Measurements from ENCODE around the gene TMEM182.

Gene TMEM182

DNA sequence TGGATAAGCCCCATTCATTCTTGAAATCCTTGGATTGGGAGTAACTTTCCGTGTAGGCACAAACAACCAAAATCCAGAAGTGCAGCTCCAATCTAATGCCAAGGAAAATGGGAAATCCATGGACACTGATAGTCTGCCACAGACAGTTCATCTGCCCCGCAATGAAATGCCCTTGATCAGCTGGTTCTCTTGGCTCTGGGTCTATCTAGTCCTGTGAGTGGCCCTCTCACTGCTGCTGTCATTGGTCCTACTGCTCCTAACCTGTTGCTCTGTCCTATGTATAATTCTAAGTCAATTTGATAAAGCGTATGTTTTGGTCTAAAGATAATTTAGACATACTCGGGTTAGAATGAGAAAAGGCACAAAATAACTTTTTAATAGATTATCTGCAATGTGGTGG, 13.7 kb upstream of the TMEM182 start:
- Histone ChIP-seq H3K4me1 (ENCODE audit: control insufficient read depth, insufficient read depth, low read length) (no peaks in the 10 kb centered on the region), H3K27ac (ENCODE audit: low read depth, low read length) (no peak overlapping the region), H3K9ac (ENCODE audit: low read length) (no peak overlapping the region), H3K27me3 (ENCODE audit: control insufficient read depth, insufficient read depth, low read length) (no peaks in the 10 kb centered on the region), H3K4me3 (ENCODE audit: low read length) (no peak overlapping the region), H3K36me3 (ENCODE audit: control insufficient read depth, insufficient read depth, low read length) (no peaks in the 10 kb centered on the region)

DNA sequence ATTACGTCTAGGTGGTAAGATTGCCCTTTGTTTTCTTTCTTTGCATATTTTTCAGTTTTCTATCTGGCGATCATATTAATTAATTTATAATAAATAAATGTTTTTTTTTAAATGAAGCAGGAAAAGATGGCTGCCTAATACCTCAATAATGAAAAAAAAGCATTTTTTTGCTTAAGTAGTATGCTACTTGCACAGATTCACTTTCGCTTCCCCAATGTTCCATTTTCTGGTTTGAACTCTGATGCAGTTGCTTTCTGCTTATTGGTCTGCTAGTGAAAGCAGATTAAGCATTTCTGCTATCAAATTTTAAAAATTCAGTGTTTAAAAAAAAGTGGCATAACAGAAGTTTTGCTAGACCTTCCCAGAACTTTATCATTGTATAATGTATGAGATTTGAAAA, 11.9 kb upstream of the TMEM182 start:
- H3K27ac ChIP-seq (ENCODE audit: low read depth, low read length): no peak overlapping the region
- H3K4me3 ChIP-seq (ENCODE audit: low read length): no peak overlapping the region
- no peaks in the 10 kb centered on the region for H3K27me3 ChIP-seq (ENCODE audit: control insufficient read depth, insufficient read depth, low read length)
- H3K4me1 ChIP-seq (ENCODE audit: control insufficient read depth, insufficient read depth, low read length): no peaks in the 10 kb centered on the region
- no peaks in the 10 kb centered on the region for H3K36me3 ChIP-seq (ENCODE audit: control insufficient read depth, insufficient read depth, low read length)
- H3K9ac ChIP-seq (ENCODE audit: low read length): no peak overlapping the region

DNA sequence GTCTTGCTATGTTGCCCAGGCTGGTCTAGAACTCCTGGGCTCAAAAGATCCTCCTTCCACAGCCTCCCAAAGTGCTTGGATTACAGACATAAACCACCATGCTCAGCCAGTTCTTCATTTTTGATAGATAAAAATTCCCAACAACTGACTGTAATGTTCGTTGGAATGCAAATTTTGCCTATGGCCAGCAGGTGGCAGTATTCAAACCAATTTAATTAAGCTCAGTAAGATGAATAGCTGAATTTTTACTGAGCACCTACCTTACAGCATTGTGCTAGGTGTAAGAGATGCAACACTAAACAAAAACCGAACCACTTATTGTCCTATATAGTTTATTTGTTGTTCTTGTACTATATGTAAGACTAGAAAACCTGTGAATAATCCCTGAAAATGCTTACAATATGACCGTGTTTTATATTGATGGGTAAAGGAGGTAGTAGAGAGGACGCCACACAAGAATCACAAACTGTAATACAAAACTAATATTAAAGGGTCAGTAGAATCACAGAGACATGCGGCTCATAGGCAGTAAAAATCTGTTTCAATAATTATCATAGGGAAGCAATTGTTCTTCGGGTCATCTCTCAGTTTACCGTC, 8.2 kb upstream of the TMEM182 start:
- no peak overlapping the region for H3K9ac ChIP-seq (ENCODE audit: low read length)
- H3K27me3 ChIP-seq (ENCODE audit: control insufficient read depth, insufficient read depth, low read length): no peaks in the 10 kb centered on the region
- H3K4me1 ChIP-seq (ENCODE audit: control insufficient read depth, insufficient read depth, low read length): no peaks in the 10 kb centered on the region
- H3K36me3 ChIP-seq (ENCODE audit: control insufficient read depth, insufficient read depth, low read length): no peaks in the 10 kb centered on the region
- H3K27ac ChIP-seq (ENCODE audit: low read depth, low read length): no peak overlapping the region
- no peak overlapping the region for H3K4me3 ChIP-seq (ENCODE audit: low read length)

DNA sequence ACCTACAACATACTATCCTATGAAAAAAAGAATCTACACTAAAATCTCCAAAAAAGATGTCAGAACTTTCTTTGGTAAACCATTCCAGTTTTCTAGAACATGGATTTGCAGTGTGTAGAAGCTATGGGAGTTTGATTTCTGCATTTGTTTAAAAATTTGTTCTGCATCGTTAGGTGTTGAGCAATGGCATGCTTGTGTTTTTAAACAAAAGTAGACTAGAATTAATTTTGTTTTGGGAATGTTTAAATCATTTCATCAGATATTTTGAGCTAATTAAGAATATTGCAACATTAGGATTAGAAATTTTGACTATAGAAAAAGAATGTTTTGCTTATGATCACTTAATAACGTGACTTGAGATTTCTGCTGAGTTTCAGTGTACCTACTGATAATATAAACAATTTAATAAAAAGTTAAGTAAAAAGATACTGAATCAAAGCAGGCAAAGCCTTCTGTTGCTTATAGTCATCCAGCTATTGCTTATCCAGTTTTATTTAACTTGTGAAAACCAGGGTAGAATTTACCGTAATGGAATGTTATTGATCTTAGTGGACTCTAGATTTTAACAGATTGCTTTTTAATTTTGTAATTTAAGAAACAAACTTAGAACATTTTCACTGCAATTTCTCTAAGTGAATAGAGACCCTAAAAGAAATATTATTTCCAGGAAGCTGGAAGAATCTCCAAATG, 7.2 kb upstream of the TMEM182 start:
- Histone ChIP-seq H3K9ac (ENCODE audit: low read length) (no peak overlapping the region), H3K27me3 (ENCODE audit: control insufficient read depth, insufficient read depth, low read length) (no peaks in the 10 kb centered on the region), H3K27ac (ENCODE audit: low read depth, low read length) (no peak overlapping the region)

DNA sequence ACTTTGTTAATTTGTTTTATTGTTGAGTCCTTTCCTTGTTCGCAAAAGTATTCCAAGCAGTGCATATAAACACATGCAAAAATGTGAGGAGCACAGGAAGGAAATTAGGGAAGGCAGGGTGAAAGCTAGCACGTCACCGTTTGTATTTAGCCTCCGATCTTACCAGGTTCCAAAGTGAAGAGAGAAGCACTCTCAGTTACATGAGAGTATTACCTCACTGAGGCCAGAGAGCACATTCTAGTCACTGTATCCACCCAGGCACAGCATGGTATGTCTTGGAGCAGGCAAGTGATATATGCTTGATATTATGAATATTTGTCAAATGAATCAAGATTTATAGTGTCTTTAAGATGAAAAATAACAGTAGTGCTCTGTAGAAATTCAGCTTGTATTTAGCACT, 6.5 kb upstream of the TMEM182 start:
- H3K4me1 ChIP-seq (ENCODE audit: control insufficient read depth, insufficient read depth, low read length): no peaks in the 10 kb centered on the region
- no peak overlapping the region for H3K4me3 ChIP-seq (ENCODE audit: low read length)
- no peak overlapping the region for H3K27ac ChIP-seq (ENCODE audit: low read depth, low read length)
- H3K9ac ChIP-seq (ENCODE audit: low read length): no peak overlapping the region
- no peaks in the 10 kb centered on the region for H3K36me3 ChIP-seq (ENCODE audit: control insufficient read depth, insufficient read depth, low read length)
- H3K27me3 ChIP-seq (ENCODE audit: control insufficient read depth, insufficient read depth, low read length): no peaks in the 10 kb centered on the region

More for the DNA sequence above, 7.2 kb upstream of the TMEM182 start:
- Histone ChIP-seq H3K4me3 (ENCODE audit: low read length) (no peak overlapping the region), H3K4me1 (ENCODE audit: control insufficient read depth, insufficient read depth, low read length) (no peaks in the 10 kb centered on the region), H3K36me3 (ENCODE audit: control insufficient read depth, insufficient read depth, low read length) (no peaks in the 10 kb centered on the region)

DNA sequence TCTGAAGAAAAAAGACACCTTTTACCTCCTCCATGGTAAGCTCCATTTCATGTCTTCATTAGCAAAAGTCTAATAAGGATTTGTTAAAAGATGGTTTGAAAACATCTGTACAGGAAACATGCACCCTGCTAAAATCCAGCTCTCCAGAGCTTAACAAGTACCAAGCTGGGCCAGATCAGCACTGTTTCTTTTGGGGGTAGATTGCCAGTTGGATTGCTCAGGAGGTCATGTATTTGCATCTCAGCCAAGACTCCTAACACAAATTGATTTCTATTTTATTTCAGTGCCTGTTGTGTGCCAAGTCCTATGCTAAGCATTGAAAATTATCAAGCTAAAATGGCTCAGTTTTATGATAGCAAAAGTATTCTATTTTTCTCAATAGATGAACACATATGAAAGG, 3.4 kb upstream of the TMEM182 start:
- H3K27me3 ChIP-seq (ENCODE audit: control insufficient read depth, insufficient read depth, low read length): no peaks in the 10 kb centered on the region
- H3K27ac ChIP-seq (ENCODE audit: low read depth, low read length): no peak overlapping the region
- H3K9ac ChIP-seq (ENCODE audit: low read length): no peak overlapping the region
- H3K36me3 ChIP-seq (ENCODE audit: control insufficient read depth, insufficient read depth, low read length): no peaks in the 10 kb centered on the region
- no peaks in the 10 kb centered on the region for H3K4me1 ChIP-seq (ENCODE audit: control insufficient read depth, insufficient read depth, low read length)
- no peak overlapping the region for H3K4me3 ChIP-seq (ENCODE audit: low read length)

DNA sequence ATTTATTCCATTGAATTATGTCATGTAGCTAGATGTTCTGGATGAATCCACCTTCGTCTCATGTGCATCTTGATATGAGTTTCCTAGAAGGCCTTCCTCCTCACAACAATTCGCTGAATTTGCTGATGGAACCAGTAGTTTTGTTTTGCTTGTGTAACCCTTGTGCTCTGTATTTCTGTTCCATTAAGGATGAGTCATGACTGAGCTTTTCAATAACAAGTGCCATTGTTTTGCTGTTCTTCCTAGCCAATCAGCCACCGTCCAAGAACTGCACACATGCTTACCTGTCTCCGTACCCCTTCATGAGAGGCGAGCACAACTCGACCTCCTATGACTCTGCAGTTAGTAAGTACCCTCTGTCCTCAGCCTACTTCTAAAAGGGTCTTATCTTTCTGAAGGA, 2.3 kb downstream of the TMEM182 start:
- Histone ChIP-seq H3K27ac (ENCODE audit: low read depth, low read length) (no peak overlapping the region), H3K36me3 (ENCODE audit: control insufficient read depth, insufficient read depth, low read length) (no peaks in the 10 kb centered on the region)

DNA sequence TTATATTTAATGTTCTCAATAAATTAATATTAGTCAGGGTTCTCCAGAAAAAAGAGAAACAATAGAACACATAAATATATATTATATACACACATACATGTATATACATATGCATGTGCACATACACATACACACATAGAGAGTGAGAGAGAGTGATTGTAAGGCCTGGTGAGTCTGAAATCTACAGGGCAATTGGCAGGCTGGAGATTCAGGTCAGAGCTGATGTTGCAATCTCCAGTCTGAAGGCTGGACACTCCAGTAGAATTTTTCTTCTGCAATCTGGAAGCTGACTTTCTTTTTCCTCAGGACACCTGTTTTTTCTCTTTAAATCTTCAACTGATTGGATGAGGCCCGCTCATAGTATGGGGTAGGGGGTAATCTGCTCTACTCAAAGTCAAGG, 3.2 kb downstream of the TMEM182 start:
- H3K4me3 ChIP-seq (ENCODE audit: low read length): no peak overlapping the region
- H3K36me3 ChIP-seq (ENCODE audit: control insufficient read depth, insufficient read depth, low read length): no peaks in the 10 kb centered on the region
- H3K27ac ChIP-seq (ENCODE audit: low read depth, low read length): no peak overlapping the region
- no peak overlapping the region for H3K9ac ChIP-seq (ENCODE audit: low read length)
- H3K27me3 ChIP-seq (ENCODE audit: control insufficient read depth, insufficient read depth, low read length): no peaks in the 10 kb centered on the region
- no peaks in the 10 kb centered on the region for H3K4me1 ChIP-seq (ENCODE audit: control insufficient read depth, insufficient read depth, low read length)

More for the DNA sequence above, 2.3 kb downstream of the TMEM182 start:
- no peaks in the 10 kb centered on the region for H3K4me1 ChIP-seq (ENCODE audit: control insufficient read depth, insufficient read depth, low read length)
- H3K27me3 ChIP-seq (ENCODE audit: control insufficient read depth, insufficient read depth, low read length): no peaks in the 10 kb centered on the region
- H3K4me3 ChIP-seq (ENCODE audit: low read length): no peak overlapping the region
- no peak overlapping the region for H3K9ac ChIP-seq (ENCODE audit: low read length)

DNA sequence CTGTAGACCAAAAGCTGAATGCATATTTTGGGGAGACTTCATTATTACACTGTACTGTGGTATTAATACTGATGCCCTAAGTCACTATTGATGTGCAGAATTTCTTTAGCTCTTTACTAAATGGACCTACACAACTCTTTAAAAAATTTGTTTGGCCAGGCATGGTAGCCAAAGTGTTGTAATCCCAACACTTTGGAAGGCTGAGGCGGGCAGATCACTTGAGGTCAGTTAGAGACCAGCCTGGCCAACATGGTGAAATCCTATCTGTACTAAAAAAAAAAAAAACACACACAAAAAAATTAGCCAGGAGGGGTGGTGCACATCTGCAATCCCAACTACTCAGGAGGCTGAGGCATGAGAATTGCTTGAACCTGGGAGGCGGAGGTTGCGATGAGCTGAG, 6.4 kb downstream of the TMEM182 start:
- Histone ChIP-seq H3K4me3 (ENCODE audit: low read length) (no peak overlapping the region), H3K9ac (ENCODE audit: low read length) (no peak overlapping the region), H3K27me3 (ENCODE audit: control insufficient read depth, insufficient read depth, low read length) (no peaks in the 10 kb centered on the region), H3K36me3 (ENCODE audit: control insufficient read depth, insufficient read depth, low read length) (no peaks in the 10 kb centered on the region), H3K27ac (ENCODE audit: low read depth, low read length) (no peak overlapping the region), H3K4me1 (ENCODE audit: control insufficient read depth, insufficient read depth, low read length) (no peaks in the 10 kb centered on the region)

DNA sequence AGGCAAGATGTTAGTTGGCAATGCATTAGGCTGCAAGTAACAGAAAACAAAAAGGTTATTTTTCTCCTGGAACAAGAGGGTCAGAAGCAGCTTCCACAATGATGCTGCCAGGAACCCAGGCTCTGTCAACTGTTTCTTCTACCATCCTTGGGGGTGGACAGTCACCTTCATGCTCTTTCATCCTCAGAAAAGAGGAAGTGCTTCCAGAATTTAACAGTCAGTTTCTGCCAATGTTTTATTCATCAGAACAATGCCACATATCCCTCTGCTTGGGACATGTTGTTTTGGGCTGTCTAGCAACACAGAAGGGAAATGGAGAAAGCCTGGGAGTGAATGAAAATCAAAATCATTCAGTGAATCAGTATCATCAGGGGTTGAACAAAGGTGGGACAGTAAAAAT, 7.1 kb downstream of the TMEM182 start:
- no peaks in the 10 kb centered on the region for H3K36me3 ChIP-seq (ENCODE audit: control insufficient read depth, insufficient read depth, low read length)
- H3K27me3 ChIP-seq (ENCODE audit: control insufficient read depth, insufficient read depth, low read length): no peaks in the 10 kb centered on the region
- H3K4me3 ChIP-seq (ENCODE audit: low read length): no peak overlapping the region
- no peak overlapping the region for H3K27ac ChIP-seq (ENCODE audit: low read depth, low read length)
- H3K9ac ChIP-seq (ENCODE audit: low read length): no peak overlapping the region
- H3K4me1 ChIP-seq (ENCODE audit: control insufficient read depth, insufficient read depth, low read length): no peaks in the 10 kb centered on the region

DNA sequence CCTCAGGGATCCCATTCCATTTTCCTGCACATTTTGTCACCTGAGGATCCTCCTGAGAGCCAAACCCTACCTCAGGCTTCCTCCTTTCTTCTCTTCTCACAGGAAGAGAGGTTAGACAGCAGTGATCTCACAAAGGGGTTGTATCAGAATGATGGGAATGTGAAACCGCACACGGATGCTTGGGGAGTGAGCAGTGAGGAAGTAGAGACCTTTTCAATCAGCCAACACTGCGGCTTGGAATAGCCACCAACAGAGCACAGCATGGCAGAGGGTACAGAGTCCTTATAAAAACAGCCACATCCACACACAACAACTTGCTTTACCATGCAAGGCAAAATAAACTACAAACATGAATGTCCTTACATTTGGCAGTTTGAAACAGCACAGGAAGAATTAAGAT, 8.7 kb downstream of the TMEM182 start:
- no peak overlapping the region for H3K27ac ChIP-seq (ENCODE audit: low read depth, low read length)
- H3K4me3 ChIP-seq (ENCODE audit: low read length): no peak overlapping the region

DNA sequence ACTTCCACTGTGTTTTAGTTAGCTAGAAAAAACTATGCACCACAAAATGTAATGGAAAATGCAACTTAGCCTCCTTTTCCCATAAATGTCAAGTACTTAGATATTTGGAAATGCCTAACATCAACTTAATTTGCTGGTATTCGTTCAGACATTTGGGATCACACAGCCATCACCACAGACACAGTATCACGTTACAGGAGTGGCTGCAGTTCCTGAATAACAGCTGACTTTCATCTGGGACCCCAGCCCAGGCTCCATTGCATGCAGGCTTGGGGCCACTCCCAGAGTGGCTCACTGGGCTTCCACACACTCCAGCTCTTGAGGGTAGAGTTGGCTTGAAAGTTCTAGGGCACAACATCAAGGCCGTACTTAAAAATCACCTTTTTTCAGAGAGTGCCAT, 9.3 kb downstream of the TMEM182 start:
- no peaks in the 10 kb centered on the region for H3K36me3 ChIP-seq (ENCODE audit: control insufficient read depth, insufficient read depth, low read length)
- no peaks in the 10 kb centered on the region for H3K4me1 ChIP-seq (ENCODE audit: control insufficient read depth, insufficient read depth, low read length)
- H3K4me3 ChIP-seq (ENCODE audit: low read length): no peak overlapping the region
- no peak overlapping the region for H3K9ac ChIP-seq (ENCODE audit: low read length)
- no peak overlapping the region for H3K27ac ChIP-seq (ENCODE audit: low read depth, low read length)
- no peaks in the 10 kb centered on the region for H3K27me3 ChIP-seq (ENCODE audit: control insufficient read depth, insufficient read depth, low read length)

More for the DNA sequence above, 8.7 kb downstream of the TMEM182 start:
- H3K4me1 ChIP-seq (ENCODE audit: control insufficient read depth, insufficient read depth, low read length): no peaks in the 10 kb centered on the region
- H3K27me3 ChIP-seq (ENCODE audit: control insufficient read depth, insufficient read depth, low read length): no peaks in the 10 kb centered on the region
- no peaks in the 10 kb centered on the region for H3K36me3 ChIP-seq (ENCODE audit: control insufficient read depth, insufficient read depth, low read length)
- no peak overlapping the region for H3K9ac ChIP-seq (ENCODE audit: low read length)

DNA sequence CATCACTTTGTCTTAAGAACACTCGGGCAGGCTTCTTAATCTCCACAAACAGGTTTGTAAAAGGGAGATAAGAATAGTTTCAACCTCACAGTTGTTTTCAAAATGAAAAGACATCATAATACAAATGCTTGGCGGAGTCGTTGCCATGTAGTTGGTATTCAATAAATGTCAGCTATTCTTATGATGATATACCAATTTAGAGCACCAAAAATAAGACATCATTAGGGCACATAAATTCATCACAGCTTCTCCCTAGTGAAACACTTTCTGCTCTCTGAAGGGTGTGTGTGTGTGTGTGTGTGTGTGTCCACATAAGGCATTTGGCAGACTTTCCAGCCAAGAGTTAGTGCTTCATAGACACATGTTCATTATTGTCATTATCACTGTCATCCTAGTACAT, 10.8 kb downstream of the TMEM182 start:
- Histone ChIP-seq H3K36me3 (ENCODE audit: control insufficient read depth, insufficient read depth, low read length) (no peaks in the 10 kb centered on the region), H3K4me3 (ENCODE audit: low read length) (no peak overlapping the region), H3K4me1 (ENCODE audit: control insufficient read depth, insufficient read depth, low read length) (no peaks in the 10 kb centered on the region), H3K27ac (ENCODE audit: low read depth, low read length) (no peak overlapping the region), H3K27me3 (ENCODE audit: control insufficient read depth, insufficient read depth, low read length) (no peaks in the 10 kb centered on the region), H3K9ac (ENCODE audit: low read length) (no peak overlapping the region)
